Upper lobe of left lung (tissue), 6 donors: ENCODE data around the gene SLC66A2. TPM values are rescaled to one million over a fixed set of nuclear protein-coding genes. Genes with fewer than 3 reads are reported as not detected.

Source experiments
- ATAC-seq, 2 donors: fragments of 200-7000 bp; cut with Tn5 transposase; one replicate each; pipeline ENCODE4 v1.9.1; 2022; ENCODE audit warnings: mild to moderate bottlenecking in 2 of 2, moderate library complexity in 2 of 2; ENCODE audit not compliant: low FRiP score in 2 of 2
- DNase-seq, 2 donors: peaks; one replicate each; pipeline ENCODE4 v3.0.0-alpha.2; 2019 to 2020
- H3K27ac ChIP-seq, 4 donors: fragments of 200-600 bp; sonication (generic); one replicate each; pipeline ENCODE4 v1.5.1; 2016 to 2019
- H3K27me3 ChIP-seq, 4 donors: fragments of 200-600 bp; sonication (generic); one replicate each; pipeline ENCODE4 v1.5.1; 2017 to 2019
- H3K36me3 ChIP-seq, 4 donors: fragments of 200-600 bp; sonication (generic); one replicate each; pipeline ENCODE4 v1.5.1; 2016 to 2019
- H3K4me1 ChIP-seq, 4 donors: fragments of 200-600 bp; sonication (generic); one replicate each; pipeline ENCODE4 v1.5.1; 2018 to 2019
- H3K4me3 ChIP-seq, 4 donors: fragments of 200-600 bp; sonication (generic); one replicate each; pipeline ENCODE4 v1.5.1; 2017 to 2019; ENCODE audit warnings: mild to moderate bottlenecking in 2 of 4, moderate library complexity in 1 of 4
- H3K9me3 ChIP-seq, 4 donors: fragments of 200-600 bp; sonication (generic); one replicate each; pipeline ENCODE4 v1.5.1; 2018 to 2019
- CTCF ChIP-seq, 6 experiments: fragments of 450-650 bp in 4 of 6; fragments of 200-600 bp in 2 of 6; sonication (generic) in 2 of 6; IDR thresholded peaks; one replicate each; pipeline ENCODE4 v1.5.1; 2016 to 2019; ENCODE audit warnings: antibody characterized with exemption in 6 of 6
- EP300 ChIP-seq, 4 donors: sonication (generic); formaldehyde crosslinking; IDR thresholded peaks; one replicate each; pipeline ENCODE4 v1.5.1; 2017; ENCODE audit warnings: antibody characterized with exemption in 4 of 4, control low read depth in 2 of 4
- POLR2A ChIP-seq, 4 donors: fragments of 450-650 bp; IDR thresholded peaks; one replicate each; pipeline ENCODE4 v1.5.1; 2016 to 2017; ENCODE audit warnings: antibody characterized with exemption in 4 of 4, mild to moderate bottlenecking in 2 of 4
- POLR2AphosphoS5 ChIP-seq, 2 donors: sonication (generic); formaldehyde crosslinking; IDR thresholded peaks; one replicate each; pipeline ENCODE4 v1.5.1; 2017; ENCODE audit warnings: antibody characterized with exemption in 2 of 2
- WGBS, 2 donors: methylation state at CpG; one replicate each; pipeline ENCODE4 v1.1.5; 2017 to 2018; 5-methylcytosine and 5-hydroxymethylcytosine counted together
- total RNA-seq, 6 donors: library from RNA; depleted of rRNA in 4 of 6; stranded (reverse); fragments of >200 nt in 4 of 6; gene quantifications; one replicate each; pipeline versions ENCODE4 v1.1.0 to v1.2.1, GENCODE V29; 2016 to 2021
- donor health status: DM: no; HTN: no; CAD: no; lungs with moderate emphysema.
- donor health status: DM: no; HTN: yes; CAD: no; lungs with severe emphysema.

SLC66A2 gene
- total RNA-seq, 6 donors from 2014 or later: 37.6 to 90.7 (median 66.5) TPM

- DNase-seq: peak in 1 of 2 donors; percentile 70
These were observed 78.7 kb downstream of the SLC66A2 start for GRCh38 chr18:79872527-79873444.

GRCh38 chr18:79871481-79872091 is 79.9 kb downstream of the SLC66A2 start:
- ATAC-seq: no peak
- H3K27ac ChIP-seq: no peak overlapping the region
- no peak overlapping the region for H3K4me3 ChIP-seq
- no peaks in the 10 kb centered on the region for H3K27me3 ChIP-seq
- DNase-seq: peak in 1 of 2 donors; percentile 71
- H3K36me3 ChIP-seq: no peaks in the 10 kb centered on the region
- WGBS, 2 donors: 71 to 82% methylated on average over 15 to 28 of the region's 33 CpGs
- no peak for TF ChIP-seq POLR2AphosphoS5 (IDR thresholded peaks at IDR 0.05)
- TF ChIP-seq POLR2A (IDR thresholded peaks at IDR 0.05): no peak
- TF ChIP-seq EP300 (IDR thresholded peaks at IDR 0.05): no peak
- TF ChIP-seq CTCF (IDR thresholded peaks at IDR 0.05): no peak
- H3K9me3 ChIP-seq: no peaks in the 10 kb centered on the region
- H3K4me1 ChIP-seq: no peaks in the 10 kb centered on the region

More at GRCh38 chr18:79872527-79873444, 78.7 kb downstream of the SLC66A2 start:
- Histone ChIP-seq H3K9me3 (no peaks in the 10 kb centered on the region), H3K4me3 (no peak overlapping the region), H3K36me3 (no peaks in the 10 kb centered on the region), H3K4me1 (no peaks in the 10 kb centered on the region), H3K27ac (no peak overlapping the region), H3K27me3 (no peaks in the 10 kb centered on the region)
- WGBS, 2 donors: 40 to 48% methylated on average over 30 to 34 of the region's 36 CpGs
- ATAC-seq: no peak
- TF ChIP-seq POLR2AphosphoS5 (IDR thresholded peaks at IDR 0.05) (no peak), POLR2A (IDR thresholded peaks at IDR 0.05) (no peak), CTCF (IDR thresholded peaks at IDR 0.05) (no peak), EP300 (IDR thresholded peaks at IDR 0.05) (no peak)

- H3K36me3 ChIP-seq: no peaks in the 10 kb centered on the region
- no peak for ATAC-seq
- no peaks in the 10 kb centered on the region for H3K27me3 ChIP-seq
- no peaks in the 10 kb centered on the region for H3K4me1 ChIP-seq
- H3K4me3 ChIP-seq: no peak overlapping the region
- no peaks in the 10 kb centered on the region for H3K9me3 ChIP-seq
- H3K27ac ChIP-seq: no peak overlapping the region
- peak in 1 of 2 donors; percentile 72 for DNase-seq
- WGBS, 2 donors: 82 to 93% methylated on average over 6 to 17 of the region's 17 CpGs
- no peak for TF ChIP-seq CTCF (IDR thresholded peaks at IDR 0.05)
- no peak for TF ChIP-seq POLR2AphosphoS5 (IDR thresholded peaks at IDR 0.05)
- TF ChIP-seq POLR2A (IDR thresholded peaks at IDR 0.05): no peak
- no peak for TF ChIP-seq EP300 (IDR thresholded peaks at IDR 0.05)
These were observed 80.4 kb downstream of the SLC66A2 start for GRCh38 chr18:79871026-79871390.

- Histone ChIP-seq H3K27me3 (no peaks in the 10 kb centered on the region), H3K27ac (no peak overlapping the region), H3K36me3 (no peaks in the 10 kb centered on the region), H3K9me3 (no peaks in the 10 kb centered on the region), H3K4me3 (no peak overlapping the region), H3K4me1 (no peaks in the 10 kb centered on the region)
- ATAC-seq (no peak), DNase-seq (no peak)
- 60 to 76% methylated on average over 10 to 19 of the region's 19 CpGs for WGBS, 2 donors
- TF ChIP-seq CTCF (IDR thresholded peaks at IDR 0.05) (no peak), POLR2AphosphoS5 (IDR thresholded peaks at IDR 0.05) (no peak), POLR2A (IDR thresholded peaks at IDR 0.05) (no peak)
These were observed 81.0 kb downstream of the SLC66A2 start for GRCh38 chr18:79870301-79871025.
